GM19043 (cell line): ENCODE measurements around the gene SCAPER.
A peak's percentile ranks its signal among the peaks of the same experiment; 100 is the strongest.
"Not testable (repeated sequence)": the region's sequence is repeated elsewhere in the genome, so short reads cannot be mapped to it uniquely, and the experiment has no call there.

Experiments
- ATAC-seq: cut with Tn5 transposase; IDR thresholded peaks from one replicate; pipeline ENCODE4 v1.9.1; 2021; ENCODE audit warnings: low read depth; ENCODE audit not compliant: unreplicated experiment

The SCAPER gene

DNA sequence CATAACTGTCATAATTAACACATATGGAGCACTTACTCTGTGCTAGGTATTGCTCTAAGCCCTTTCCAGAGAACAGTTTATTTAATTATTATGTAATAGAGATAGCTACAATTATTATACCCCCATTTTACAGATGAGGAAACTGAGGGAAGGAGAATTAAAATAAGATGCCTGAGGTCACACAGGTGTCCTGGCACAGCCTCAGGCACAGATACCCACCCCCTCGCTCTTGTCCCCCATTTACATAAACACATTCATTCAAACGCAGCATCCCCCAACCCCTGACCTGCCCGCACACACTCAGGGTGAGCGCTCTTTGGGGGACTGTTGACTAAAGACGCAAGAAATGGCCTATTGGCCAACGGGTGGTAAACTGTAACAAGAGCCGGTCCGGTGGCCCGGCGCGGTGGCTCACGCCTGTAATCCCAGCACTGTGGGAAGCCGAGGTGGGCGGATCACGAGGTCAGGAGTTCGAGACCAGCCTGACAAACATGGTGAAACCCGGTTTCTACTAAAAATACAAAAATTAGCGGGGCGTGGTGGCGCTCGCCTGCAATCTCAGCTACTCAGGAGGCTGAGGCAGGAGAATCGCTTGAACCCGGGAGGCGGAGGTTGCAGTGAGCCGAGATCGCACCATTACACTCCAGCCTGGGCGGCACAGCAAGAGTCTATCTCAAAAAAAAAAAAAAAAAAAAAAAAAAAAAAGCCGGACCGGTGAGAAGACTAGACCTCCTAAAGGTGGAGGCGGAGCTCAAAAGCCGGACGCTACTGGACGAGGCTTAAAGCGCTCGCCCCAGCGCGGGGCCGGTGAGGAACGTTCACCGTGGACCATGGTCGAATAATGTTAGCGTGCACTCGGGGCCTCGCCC is 570.5 kb downstream of the SCAPER start:
- no peak for ATAC-seq

DNA sequence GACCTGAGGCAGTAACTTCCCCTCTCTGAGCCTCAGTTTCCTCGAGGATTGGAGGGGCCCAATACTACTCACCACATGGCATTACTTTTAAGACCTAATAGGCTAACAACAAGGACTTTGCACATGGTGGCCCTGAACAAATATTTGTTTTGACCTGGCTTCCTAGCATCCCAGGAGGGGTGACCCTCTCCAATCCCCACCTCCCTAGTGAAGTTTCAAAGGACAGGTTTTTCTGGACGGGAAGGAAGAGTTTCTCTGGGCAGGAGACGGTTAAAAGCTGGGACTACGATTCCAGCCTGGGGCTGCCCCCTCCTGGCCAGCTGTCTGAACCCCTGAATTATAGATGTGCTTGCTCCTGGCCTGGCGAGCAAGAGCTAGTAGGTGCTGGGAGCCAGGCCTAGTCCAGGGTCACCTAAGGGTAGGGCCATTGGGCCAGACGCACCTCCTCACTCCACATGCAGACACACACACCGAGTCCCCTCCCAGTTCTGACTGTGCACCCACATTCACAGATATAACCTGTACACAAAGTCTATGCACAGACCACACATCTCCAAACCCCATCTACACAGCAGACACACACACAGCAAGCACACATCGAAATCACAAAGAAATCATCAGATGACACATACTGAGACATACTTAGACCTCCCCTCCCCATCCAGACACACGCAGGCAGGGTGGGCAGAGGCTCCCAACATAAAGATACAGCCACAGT is 571.3 kb downstream of the SCAPER start:
- no peak for ATAC-seq

GRCh38 chr15:76333309-76333708 is 571.8 kb downstream of the SCAPER start:
- no peak for ATAC-seq

GRCh38 chr15:76332796-76333195 is 572.3 kb downstream of the SCAPER start:
- no peak for ATAC-seq

DNA sequence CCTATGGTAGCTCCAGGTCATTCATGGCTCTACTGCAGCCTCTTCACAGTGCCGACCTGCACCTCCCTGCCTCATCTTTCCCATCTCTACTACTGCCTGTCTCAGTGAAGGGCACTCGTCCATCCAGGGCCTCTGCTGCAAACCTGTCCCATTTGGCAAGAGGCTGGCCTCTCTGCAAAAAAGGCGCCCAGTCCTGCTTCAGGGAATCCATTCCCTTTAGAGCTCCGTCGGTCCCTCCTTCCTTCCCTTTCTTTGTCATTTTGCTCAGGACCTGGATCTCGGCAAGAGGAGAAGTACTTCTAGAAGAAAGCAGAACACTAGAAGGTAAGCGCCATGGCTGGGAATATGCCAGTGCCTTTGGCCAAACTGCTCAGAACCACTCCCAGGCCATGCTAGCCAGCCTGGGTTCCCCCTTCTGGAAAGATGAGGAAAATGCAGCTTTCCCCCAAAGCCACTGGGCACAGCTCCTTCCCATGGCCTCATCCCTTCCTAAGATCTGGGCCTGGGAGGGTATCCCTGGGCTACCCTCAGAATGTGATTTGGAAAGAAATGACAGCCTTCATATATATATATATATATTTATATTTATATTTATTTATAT is 575.0 kb downstream of the SCAPER start:
- ATAC-seq, result no peak

DNA sequence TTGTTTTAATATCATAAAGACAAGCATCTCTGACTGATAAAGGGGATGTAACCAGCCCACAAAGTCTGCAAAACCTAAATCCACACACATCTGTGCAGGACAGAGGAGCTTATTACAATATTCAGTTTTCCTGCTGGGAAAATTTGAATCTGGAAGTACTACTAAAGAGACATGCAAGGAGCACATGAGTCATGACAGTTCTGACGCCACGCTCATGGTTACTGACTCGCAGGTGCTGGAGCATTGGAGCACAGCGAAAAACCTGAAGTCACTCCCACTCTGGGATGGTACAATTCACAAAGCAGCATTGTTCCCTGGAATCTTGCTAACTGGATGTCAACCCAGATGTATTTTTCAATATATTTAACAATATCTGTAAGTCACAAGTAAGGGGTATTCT is 576.2 kb downstream of the SCAPER start:
- ATAC-seq, result no peak

- no peak for ATAC-seq
These were observed 576.9 kb downstream of the SCAPER start for GRCh38 chr15:76328106-76328696.

DNA sequence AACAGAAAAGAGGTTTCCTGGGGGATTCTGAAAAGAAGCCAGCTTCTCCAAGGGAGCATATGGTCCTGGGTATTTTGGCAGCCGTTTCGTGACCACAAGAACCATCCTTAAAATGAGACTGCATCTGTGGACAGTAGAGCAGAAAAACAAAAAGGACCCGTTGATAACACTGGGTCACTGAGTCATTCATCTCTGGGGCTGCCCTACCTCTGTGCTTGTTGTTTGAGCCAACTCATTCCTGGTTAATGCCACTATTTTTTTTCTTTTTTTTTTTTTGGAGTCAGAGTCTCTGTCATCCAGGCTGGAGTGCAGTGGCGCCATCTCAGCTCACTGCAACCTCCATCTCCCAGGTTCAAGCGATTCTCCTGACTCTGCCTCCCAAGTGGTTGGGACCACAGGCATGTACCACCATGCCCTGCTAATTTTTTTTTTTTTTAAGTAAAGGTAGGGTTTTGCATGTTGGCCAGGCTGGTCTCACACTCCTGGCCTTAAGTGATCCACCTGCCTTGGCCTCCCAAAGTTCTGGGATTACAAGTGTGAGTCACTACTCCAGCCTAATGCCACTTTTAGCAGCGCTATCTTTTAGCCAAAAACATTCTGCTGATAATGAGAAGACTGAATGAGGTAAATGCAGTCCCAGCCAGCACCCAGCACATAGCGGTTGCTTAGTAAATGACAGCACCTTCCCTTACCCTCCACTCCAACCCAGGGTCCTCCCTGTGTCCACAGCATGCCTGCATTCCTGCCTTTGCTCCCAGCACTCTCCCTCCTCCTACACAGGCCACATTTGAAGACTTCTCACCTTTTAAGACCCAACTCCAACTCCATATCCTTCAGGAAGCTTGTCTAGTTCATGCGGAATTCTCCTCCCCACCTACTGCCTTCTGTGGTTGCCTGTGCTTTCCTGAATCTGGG is 577.7 kb downstream of the SCAPER start:
- ATAC-seq, result no peak

DNA sequence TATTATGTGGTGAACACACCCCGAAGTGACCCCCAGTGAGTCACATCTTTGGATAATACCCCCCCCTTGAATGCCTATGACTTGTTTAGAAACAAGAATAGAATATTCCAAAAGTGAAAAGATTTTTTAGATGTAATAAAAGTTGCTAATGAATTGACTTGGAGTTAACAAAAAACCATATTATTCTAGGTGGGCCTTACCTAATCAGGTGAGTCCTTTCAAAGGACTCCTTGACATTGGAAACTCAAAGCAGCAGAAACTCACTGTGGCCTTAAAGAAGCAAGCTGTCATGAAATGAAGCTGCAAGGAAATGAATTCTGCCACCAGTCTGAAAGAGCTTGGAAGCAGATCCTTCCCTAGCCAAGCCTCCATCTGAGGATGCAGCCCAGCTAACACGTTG is 579.4 kb downstream of the SCAPER start:
- no peak for ATAC-seq

DNA sequence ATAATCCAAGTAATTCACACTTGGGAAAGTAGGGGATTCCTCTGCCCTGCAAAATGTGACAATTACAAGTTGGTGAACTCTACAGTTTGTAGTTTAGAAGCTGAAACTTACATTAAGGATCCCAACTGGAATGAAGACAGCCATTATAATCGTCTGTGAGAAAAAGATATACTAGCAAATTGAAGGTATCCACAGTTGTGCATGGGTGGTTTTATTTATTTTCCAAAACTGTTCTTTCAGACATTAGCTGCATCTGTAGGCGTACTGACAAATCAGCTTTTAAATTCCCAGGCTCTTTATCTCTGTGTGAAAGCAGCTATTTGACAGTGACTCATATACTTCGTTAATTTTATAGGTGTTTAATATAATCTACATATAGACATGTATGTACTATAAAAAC is 581.1 kb downstream of the SCAPER start:
- ATAC-seq, result no peak

GRCh38 chr15:76321602-76322001 is 583.5 kb downstream of the SCAPER start:
- no peak for ATAC-seq

- ATAC-seq, result no peak
These were observed 584.0 kb downstream of the SCAPER start for GRCh38 chr15:76321171-76321570.

GRCh38 chr15:76320012-76320411 is 585.1 kb downstream of the SCAPER start:
- no peak for ATAC-seq

DNA sequence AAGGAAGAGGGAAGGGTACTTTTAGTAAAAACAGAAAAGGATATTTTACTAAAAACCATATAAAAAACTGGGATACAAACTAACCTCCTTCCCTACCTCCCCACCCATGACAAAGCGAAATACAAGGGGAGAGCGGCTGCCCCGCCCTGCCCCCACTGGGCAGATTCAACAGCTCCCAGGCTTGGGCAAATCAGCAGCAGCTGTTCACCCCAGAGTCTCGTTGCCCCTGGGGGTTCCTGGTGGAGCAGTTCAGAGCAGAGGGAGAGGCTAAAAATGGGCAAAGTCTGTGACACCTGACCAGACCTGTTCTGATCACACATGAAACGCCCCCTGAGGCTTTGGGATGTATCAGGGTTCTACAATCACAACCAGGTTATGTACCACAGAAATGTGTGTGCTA is 591.4 kb downstream of the SCAPER start:
- no peak for ATAC-seq

DNA sequence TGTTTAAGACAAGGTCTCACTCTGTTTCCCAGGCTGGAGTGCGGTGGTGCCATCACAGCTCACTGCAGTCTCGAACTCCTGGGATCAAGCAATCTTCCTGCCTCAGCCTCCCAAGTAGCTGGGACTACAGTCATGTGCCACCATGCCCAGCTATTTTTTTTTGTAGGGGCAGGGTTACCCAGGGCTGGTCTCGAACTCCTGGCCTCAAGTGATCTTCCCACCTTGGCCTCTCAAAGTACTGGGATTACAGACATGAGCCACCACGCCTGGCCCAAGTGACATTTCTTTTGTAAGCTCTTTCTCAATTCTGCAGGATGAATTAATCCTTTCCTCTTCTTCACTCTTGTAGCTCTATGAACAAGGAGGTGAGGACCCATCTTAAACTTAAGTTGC is 592.0 kb downstream of the SCAPER start:
- ATAC-seq, result not testable (repeated sequence)

- no peak for ATAC-seq
These were observed 592.5 kb downstream of the SCAPER start for GRCh38 chr15:76312540-76313174.

GRCh38 chr15:76311100-76311953 is 593.8 kb downstream of the SCAPER start, which contains the start of gene ETFA:
Gene ETFA (minus strand): TSS chr15:76311469. CDS start chr15:76311388, 81 bp downstream.
- ATAC-seq, result peak; percentile 97

- no peak for ATAC-seq
These were observed 594.6 kb downstream of the SCAPER start for GRCh38 chr15:76310475-76311099.
